CD4-positive, alpha-beta memory T cell (primary cell): Measurements from ENCODE around the gene CLN5. TPM values are rescaled to one million over a fixed set of nuclear protein-coding genes. Genes with fewer than 3 reads are reported as not detected.
"Not testable (repeated sequence)": the region's sequence is repeated elsewhere in the genome, so short reads cannot be mapped to it uniquely, and the experiment has no call there.

ENCODE experiments used
- CTCF ChIA-PET: fragments of 350-600 bp; sonication (Branson Sonifier 250); formaldehyde crosslinking; loops from one replicate; lab custom pipeline; 2021; ENCODE audit warnings: inconsistent platforms; ENCODE audit not compliant: partially characterized antibody; lab: Charles Lee
- POLR2A ChIA-PET: fragments of 350-600 bp; sonication (Branson Sonifier 250); formaldehyde crosslinking; loops from one replicate; lab custom pipeline; 2021; ENCODE audit not compliant: partially characterized antibody; lab: Charles Lee
- DNase-seq, 5 donors: peaks; one replicate each; pipeline versions ENCODE4 v3.0.0 to v3.0.0-alpha.2; 2020 to 2022; ENCODE audit warnings: mixed read lengths in 1 of 5
- H3K27ac ChIP-seq: one replicate; pipeline ENCODE4 v1.7.0; 2013; ENCODE audit warnings: low read depth, low read length
- H3K27me3 ChIP-seq: 2 replicates; pipeline ENCODE4 v1.7.0; 2013; ENCODE audit warnings: mild to moderate bottlenecking, low read length, moderate library complexity; ENCODE audit not compliant: insufficient read depth
- H3K36me3 ChIP-seq: 2 replicates; pipeline ENCODE4 v1.7.0; 2013; ENCODE audit warnings: mild to moderate bottlenecking, low read length, moderate library complexity; ENCODE audit not compliant: insufficient read depth
- H3K4me1 ChIP-seq: 2 replicates; pipeline ENCODE4 v1.7.0; 2013; ENCODE audit warnings: mild to moderate bottlenecking, low read length, moderate library complexity; ENCODE audit not compliant: insufficient read depth
- H3K4me3 ChIP-seq, 2 donors: one replicate each; pipeline ENCODE4 v1.7.0; 2013; ENCODE audit warnings: low read length in 2 of 2, mild to moderate bottlenecking in 1 of 2
- H3K9me3 ChIP-seq, 2 donors: one replicate each; pipeline ENCODE4 v1.7.0; 2013; ENCODE audit warnings: low read length in 2 of 2, control low read depth in 1 of 2; ENCODE audit not compliant: control insufficient read depth in 1 of 2
- H3K27ac Mint-ChIP-seq, 7 donors: one replicate each; pipeline ENCODE4 v1.8.0; 2020 to 2021; ENCODE audit warnings: mixed read lengths in 7 of 7, mild to moderate bottlenecking in 6 of 7, inconsistent platforms in 3 of 7, moderate library complexity in 3 of 7
- H3K27me3 Mint-ChIP-seq, 2 donors: one replicate each; pipeline ENCODE4 v1.8.0; 2020 to 2021; ENCODE audit warnings: mixed read lengths in 2 of 2
- H3K36me3 Mint-ChIP-seq, 2 donors: one replicate each; pipeline ENCODE4 v1.8.0; 2020 to 2021; ENCODE audit warnings: mixed read lengths in 2 of 2, inconsistent platforms in 1 of 2, mild to moderate bottlenecking in 1 of 2
- H3K4me1 Mint-ChIP-seq, 4 donors: one replicate each; pipeline ENCODE4 v1.8.0; 2020 to 2021; ENCODE audit warnings: mixed read lengths in 4 of 4, mild to moderate bottlenecking in 1 of 4
- H3K4me3 Mint-ChIP-seq, 8 donors: one replicate each; pipeline ENCODE4 v1.8.0; 2020 to 2021; ENCODE audit warnings: mixed read lengths in 8 of 8, mild to moderate bottlenecking in 7 of 8, moderate library complexity in 6 of 8, inconsistent platforms in 3 of 8
- H3K9me3 Mint-ChIP-seq, 8 donors: one replicate each; pipeline ENCODE4 v1.8.0; 2020 to 2021; ENCODE audit warnings: mixed read lengths in 8 of 8, mild to moderate bottlenecking in 5 of 8, inconsistent platforms in 3 of 8, moderate library complexity in 1 of 8
- intact Hi-C: fragments of 100-400 bp; cut with micrococcal nuclease; formaldehyde crosslinking; loops from one replicate; pipeline ENCODE4 v1.15.1; 2023
- polyA plus RNA-seq, 2 donors: library from polyadenylated mRNA; unstranded; fragments of 300-500 nt; fragmentation: Illumina TruSeq; gene quantifications; one replicate each; pipeline ENCODE4 v1.2.3, GENCODE V29; 2021
- total RNA-seq, 2 experiments: library from RNA; stranded (reverse); gene quantifications; one replicate each; pipeline ENCODE4 v1.2.3, GENCODE V29; 2021

The CLN5 gene
- total and polyA plus RNA-seq, 4 experiments from 2014 or later, result 26.0 to 48.6 (median 33.9) TPM

DNA sequence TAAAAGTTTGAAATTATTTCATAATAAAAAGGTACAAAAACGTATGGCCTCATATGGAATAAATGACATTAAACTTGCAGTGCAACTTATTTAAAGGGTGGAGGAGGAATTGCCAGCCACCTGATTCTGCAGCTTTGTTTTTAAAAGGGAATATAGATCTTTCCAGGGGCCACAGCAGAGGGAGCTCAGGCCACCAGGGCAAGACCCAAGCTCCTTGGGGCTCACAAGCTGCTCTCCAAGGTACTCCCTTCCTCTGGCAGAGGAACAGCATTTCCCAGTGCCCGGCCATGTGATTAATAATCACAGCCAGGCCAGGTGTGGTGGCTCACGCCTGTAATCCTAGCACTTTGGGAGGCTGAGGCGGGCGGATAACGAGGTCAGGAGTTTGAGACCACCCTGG lies 37.3 kb upstream of the CLN5 start:
- Histone ChIP-seq H3K4me3 (no peak overlapping the region), H3K9me3 (no peaks in the 10 kb centered on the region), H3K27ac (no peak overlapping the region), H3K27me3 (peaks cover 3% of the 10 kb centered on the region), H3K36me3 (no peaks in the 10 kb centered on the region), H3K4me1 (no peaks in the 10 kb centered on the region)
- CTCF ChIA-PET, result interaction anchor here (1.4 kb wide), 1 partner anchor 18 kb away, joined by 3 read pairs; no protein-coding TSS in a partner anchor
- Mint-ChIP-seq H3K9me3 (peaks cover 3 to 14% (median 7%) of the 10 kb centered on the region in 8 donors), H3K36me3 (peaks cover 0 to 3% of the 10 kb centered on the region in 2 donors), H3K4me3 (no peak overlapping the region), H3K27me3 (peaks cover 12 to 27% of the 10 kb centered on the region in 2 donors), H3K4me1 (no peaks in the 10 kb centered on the region), H3K27ac (no peak overlapping the region)
- no peak for DNase-seq
- intact Hi-C loops, result no loop called here
- POLR2A ChIA-PET, result no interaction called here

DNA sequence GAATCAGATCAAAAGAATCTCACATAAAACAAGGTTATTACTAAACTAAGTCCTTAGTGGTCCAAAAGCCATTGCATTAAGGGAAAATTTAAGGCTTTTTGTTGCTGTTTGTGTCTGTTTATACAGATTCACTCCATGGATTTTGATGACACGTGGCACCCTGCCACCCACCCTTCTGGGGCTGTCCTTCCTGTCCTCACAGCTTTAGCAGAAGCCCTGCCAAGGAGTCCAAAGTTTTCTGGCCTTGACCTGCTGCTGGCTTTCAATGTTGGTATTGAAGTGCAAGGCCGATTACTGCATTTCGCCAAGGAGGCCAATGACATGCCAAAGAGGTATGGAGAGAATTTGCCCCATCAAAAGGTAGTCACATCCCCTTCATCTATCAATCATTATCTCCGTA lies 36.7 kb upstream of the CLN5 start:
- DNase-seq, result no peak
- no peak overlapping the region for H3K4me3 ChIP-seq
- H3K9me3 ChIP-seq, result peaks cover 0 to 3% of the 10 kb centered on the region in 2 donors
- Mint-ChIP-seq H3K4me3 (no peak overlapping the region), H3K27ac (no peak overlapping the region), H3K27me3 (peaks cover 12 to 22% of the 10 kb centered on the region in 2 donors), H3K4me1 (no peaks in the 10 kb centered on the region), H3K36me3 (peaks cover 1 to 3% of the 10 kb centered on the region in 2 donors), H3K9me3 (peaks cover 3 to 19% (median 12%) of the 10 kb centered on the region in 8 donors)
- intact Hi-C loops, result no loop called here
- no peaks in the 10 kb centered on the region for H3K36me3 ChIP-seq
- CTCF ChIA-PET, result interaction anchor here (1.4 kb wide), 1 partner anchor 17 kb away, joined by 3 read pairs; no protein-coding TSS in a partner anchor
- no peak overlapping the region for H3K27ac ChIP-seq
- H3K4me1 ChIP-seq, result no peaks in the 10 kb centered on the region
- H3K27me3 ChIP-seq, result peaks cover 3% of the 10 kb centered on the region
- POLR2A ChIA-PET, result no interaction called here

DNA sequence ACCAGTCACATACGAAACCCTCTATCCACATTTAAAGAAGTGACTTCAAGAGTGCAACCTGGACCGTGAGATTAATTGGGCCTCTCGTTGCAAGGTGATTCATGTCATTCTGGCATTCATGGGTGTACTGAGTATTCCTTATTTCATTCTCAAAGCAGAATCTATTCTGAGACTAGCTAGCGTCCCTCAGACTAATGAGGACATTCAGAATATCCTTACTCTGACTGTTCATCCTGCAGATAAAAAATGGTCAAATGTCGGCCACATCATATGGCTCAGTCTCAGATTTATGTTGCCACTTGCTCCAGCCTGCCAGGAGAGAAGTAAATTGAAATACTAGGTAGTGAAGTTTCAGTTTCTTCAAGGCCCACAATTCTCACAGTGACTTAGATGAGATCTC lies 36.2 kb upstream of the CLN5 start:
- Mint-ChIP-seq H3K27ac (no peak overlapping the region), H3K9me3 (peaks cover 3 to 24% (median 16%) of the 10 kb centered on the region in 8 donors), H3K36me3 (peaks cover 3 to 6% of the 10 kb centered on the region in 2 donors), H3K27me3 (peaks cover 9 to 20% of the 10 kb centered on the region in 2 donors), H3K4me3 (no peak overlapping the region), H3K4me1 (no peaks in the 10 kb centered on the region)
- H3K4me1 ChIP-seq, result no peaks in the 10 kb centered on the region
- no peaks in the 10 kb centered on the region for H3K36me3 ChIP-seq
- no peak overlapping the region for H3K27ac ChIP-seq
- no peak for DNase-seq
- H3K4me3 ChIP-seq, result no peak overlapping the region
- ChIA-PET CTCF (interaction anchor here (1.4 to 2.5 kb wide), 3 partner anchors 8 to 25 kb away, joined by 3 to 9 read pairs (median 3); no protein-coding TSS in a partner anchor), POLR2A (no interaction called here)
- intact Hi-C loops, result no loop called here
- peaks cover 0 to 4% of the 10 kb centered on the region in 2 donors for H3K9me3 ChIP-seq
- peaks cover 3% of the 10 kb centered on the region for H3K27me3 ChIP-seq

DNA sequence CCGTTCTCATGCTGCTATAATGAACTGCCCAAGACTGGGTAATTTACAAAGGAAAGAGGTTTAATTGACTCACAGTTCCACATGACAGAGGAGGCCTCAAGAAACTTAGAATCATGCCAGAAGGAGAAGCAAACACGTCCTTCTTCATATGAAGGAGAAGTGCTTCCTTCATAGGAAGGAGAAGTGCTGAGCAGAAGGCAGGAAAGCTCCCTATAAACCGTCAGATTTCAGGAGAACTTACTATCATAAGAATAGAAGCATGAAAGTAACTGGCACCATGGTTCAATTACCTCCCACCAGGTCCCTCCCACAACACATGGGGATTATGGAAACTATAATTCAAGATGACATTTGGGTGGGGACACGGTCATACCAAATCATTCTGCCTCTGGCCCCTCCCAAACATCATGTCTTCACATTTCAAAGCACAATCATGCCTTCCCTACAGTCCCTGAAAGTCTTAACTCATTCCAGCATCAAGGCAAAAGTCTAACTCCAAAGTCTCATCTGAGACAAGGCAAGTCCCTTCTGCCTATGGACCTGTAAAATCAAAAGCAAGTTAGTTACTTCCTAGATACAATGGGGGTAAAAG lies 32.9 kb upstream of the CLN5 start:
- no peaks in the 10 kb centered on the region for H3K4me1 ChIP-seq
- no peak overlapping the region for H3K27ac Mint-ChIP-seq
- DNase-seq, result no peak
- no peak overlapping the region for H3K27ac ChIP-seq
- H3K36me3 ChIP-seq, result no peaks in the 10 kb centered on the region
- ChIA-PET POLR2A (no interaction called here), CTCF (no interaction called here)
- peaks cover 0 to 4% of the 10 kb centered on the region in 2 donors for H3K9me3 ChIP-seq
- H3K4me3 Mint-ChIP-seq, result no peak overlapping the region
- H3K36me3 Mint-ChIP-seq, result peaks cover 3 to 8% of the 10 kb centered on the region in 2 donors
- intact Hi-C loops, result no loop called here
- H3K27me3 Mint-ChIP-seq, result peaks cover 2 to 6% of the 10 kb centered on the region in 2 donors
- no peaks in the 10 kb centered on the region for H3K27me3 ChIP-seq
- H3K4me1 Mint-ChIP-seq, result no peaks in the 10 kb centered on the region
- no peak overlapping the region for H3K4me3 ChIP-seq
- peaks cover 3 to 28% (median 24%) of the 10 kb centered on the region in 8 donors for H3K9me3 Mint-ChIP-seq

DNA sequence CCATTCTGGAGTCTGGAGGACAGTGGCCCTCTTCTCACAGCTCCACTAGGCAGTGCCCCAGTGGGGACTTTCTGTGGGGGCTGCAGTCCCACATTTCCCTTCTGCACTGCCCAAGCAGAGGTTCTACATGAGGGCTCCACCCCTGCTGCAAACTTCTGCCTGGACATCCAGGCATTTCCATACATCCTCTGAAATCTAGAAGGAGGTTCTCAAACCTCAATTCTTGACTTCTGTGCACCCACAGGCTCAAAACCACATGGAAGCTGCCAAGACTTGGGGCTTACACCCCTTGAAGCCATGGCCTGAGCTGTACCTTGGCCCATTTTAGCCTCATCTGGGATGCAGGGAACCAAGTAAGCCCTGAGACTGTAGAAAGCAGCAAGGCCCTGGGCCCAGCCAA lies 32.1 kb upstream of the CLN5 start:
- POLR2A ChIA-PET, H3K9me3 ChIP-seq, H3K27ac ChIP-seq, H3K4me1 Mint-ChIP-seq, H3K4me1 ChIP-seq, CTCF ChIA-PET, H3K27ac Mint-ChIP-seq, H3K27me3 ChIP-seq, H3K4me3 Mint-ChIP-seq, intact Hi-C loops, DNase-seq, H3K36me3 ChIP-seq, H3K4me3 ChIP-seq, H3K36me3 Mint-ChIP-seq, H3K27me3 Mint-ChIP-seq: not testable (repeated sequence)
- peaks cover 3 to 28% (median 24%) of the 10 kb centered on the region in 8 donors for H3K9me3 Mint-ChIP-seq

DNA sequence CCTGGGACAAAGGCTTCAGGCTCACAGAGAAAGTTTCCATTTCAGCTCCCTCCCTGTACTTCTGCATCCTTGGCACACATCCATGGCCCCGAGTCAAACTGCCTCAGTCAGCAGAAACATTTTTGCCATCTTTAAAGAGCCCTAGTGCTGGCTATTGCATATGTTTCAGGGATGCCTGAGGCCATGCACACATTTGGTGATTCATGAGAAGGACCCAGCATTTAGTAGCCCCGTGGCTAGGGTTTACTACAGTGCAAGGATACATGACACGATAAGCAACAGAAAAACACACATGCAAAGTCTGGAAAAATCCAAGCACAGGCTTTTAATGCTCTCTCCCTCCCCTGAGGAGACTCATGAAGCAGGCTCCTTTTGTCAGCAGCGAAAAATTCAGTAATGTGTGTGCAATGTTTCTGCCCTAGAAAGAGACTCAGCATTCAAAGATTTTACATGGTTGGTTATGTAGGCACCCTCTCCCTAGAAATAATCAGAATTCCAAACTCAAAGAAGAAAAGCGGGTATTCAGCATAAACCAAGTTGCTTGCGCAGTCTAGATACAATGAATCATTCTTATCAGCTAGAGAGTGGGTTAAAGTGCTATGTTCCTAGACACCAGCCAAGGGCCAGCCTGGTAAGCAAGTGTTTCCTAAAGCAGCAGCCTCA lies 26.0 kb upstream of the CLN5 start:
- H3K27ac Mint-ChIP-seq, result no peak overlapping the region
- no peaks in the 10 kb centered on the region for H3K4me1 Mint-ChIP-seq
- H3K27ac ChIP-seq, result no peak overlapping the region
- no peaks in the 10 kb centered on the region for H3K9me3 ChIP-seq
- H3K4me3 Mint-ChIP-seq, result no peak overlapping the region
- no peaks in the 10 kb centered on the region for H3K27me3 ChIP-seq
- ChIA-PET POLR2A (no interaction called here), CTCF (interaction anchor here (0.9 kb wide), 1 partner anchor 15 kb away, joined by 7 read pairs; no protein-coding TSS in a partner anchor)
- no peaks in the 10 kb centered on the region for H3K4me1 ChIP-seq
- no peak for DNase-seq
- H3K36me3 ChIP-seq, result no peaks in the 10 kb centered on the region
- H3K4me3 ChIP-seq, result no peak overlapping the region
- peaks cover 9 to 25% of the 10 kb centered on the region in 2 donors for H3K27me3 Mint-ChIP-seq
- H3K9me3 Mint-ChIP-seq, result peaks cover 0 to 6% (median 4%) of the 10 kb centered on the region in 8 donors
- intact Hi-C loops, result no loop called here
- no peaks in the 10 kb centered on the region for H3K36me3 Mint-ChIP-seq

DNA sequence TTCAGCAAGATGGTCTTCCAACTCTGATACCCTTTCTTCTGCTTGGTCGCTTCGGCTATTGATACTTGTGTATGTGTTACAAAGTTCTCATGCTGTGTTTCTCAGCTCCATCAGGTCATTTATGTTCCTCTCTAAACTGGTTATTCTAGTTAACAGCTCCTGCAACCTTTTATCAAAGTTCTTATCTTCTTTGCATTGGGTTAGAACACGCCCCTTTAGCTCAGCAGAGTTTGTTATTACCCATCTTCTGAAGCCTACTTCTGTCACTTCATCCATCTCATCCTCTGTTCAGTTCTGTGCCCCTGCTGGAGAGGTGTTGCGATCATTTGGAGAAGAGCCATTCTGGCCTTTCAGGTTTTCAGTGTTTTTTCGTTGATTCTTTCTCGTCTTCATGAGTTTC lies 24.9 kb upstream of the CLN5 start:
- no peak overlapping the region for H3K4me3 Mint-ChIP-seq
- H3K36me3 ChIP-seq, result no peaks in the 10 kb centered on the region
- H3K27me3 Mint-ChIP-seq, result peaks cover 7 to 25% of the 10 kb centered on the region in 2 donors
- no peaks in the 10 kb centered on the region for H3K4me1 Mint-ChIP-seq
- H3K4me3 ChIP-seq, result no peak overlapping the region
- intact Hi-C loops, result no loop called here
- H3K36me3 Mint-ChIP-seq, result no peaks in the 10 kb centered on the region
- no peaks in the 10 kb centered on the region for H3K27me3 ChIP-seq
- peaks cover 0 to 2% (median 0%) of the 10 kb centered on the region in 8 donors for H3K9me3 Mint-ChIP-seq
- H3K4me1 ChIP-seq, result no peaks in the 10 kb centered on the region
- DNase-seq, result no peak
- POLR2A ChIA-PET, result no interaction called here
- H3K27ac ChIP-seq, result no peak overlapping the region
- CTCF ChIA-PET, result interaction anchor here (0.9 kb wide), 1 partner anchor 14 kb away, joined by 7 read pairs; no protein-coding TSS in a partner anchor
- no peaks in the 10 kb centered on the region for H3K9me3 ChIP-seq
- no peak overlapping the region for H3K27ac Mint-ChIP-seq
